IgD-negative memory B cell (primary cell): ENCODE data around the gene LMF1. TPM values are rescaled to one million over a fixed set of nuclear protein-coding genes. Genes with fewer than 3 reads are reported as not detected.

Experiments used
- H3K27ac Mint-ChIP-seq, 3 donors: one replicate each; pipeline ENCODE4 v1.8.0; 2020 to 2022; ENCODE audit warnings: mild to moderate bottlenecking in 3 of 3, mixed read lengths in 3 of 3, moderate library complexity in 1 of 3
- H3K27me3 Mint-ChIP-seq: one replicate; pipeline ENCODE4 v1.8.0; 2021; ENCODE audit warnings: mixed read lengths
- H3K36me3 Mint-ChIP-seq: one replicate; pipeline ENCODE4 v1.8.0; 2020; ENCODE audit warnings: mild to moderate bottlenecking, mixed read lengths
- H3K4me1 Mint-ChIP-seq, 3 donors: one replicate each; pipeline ENCODE4 v1.8.0; 2020 to 2022; ENCODE audit warnings: mixed read lengths in 3 of 3, mild to moderate bottlenecking in 1 of 3
- H3K4me3 Mint-ChIP-seq, 4 donors: one replicate each; pipeline ENCODE4 v1.8.0; 2020 to 2022; ENCODE audit warnings: mild to moderate bottlenecking in 4 of 4, mixed read lengths in 4 of 4, moderate library complexity in 3 of 4
- H3K9me3 Mint-ChIP-seq, 3 donors: one replicate each; pipeline ENCODE4 v1.8.0; 2020 to 2021; ENCODE audit warnings: mixed read lengths in 3 of 3, mild to moderate bottlenecking in 1 of 3
- polyA plus RNA-seq: library from polyadenylated mRNA; unstranded; fragments of 300-500 nt; fragmentation: Illumina TruSeq; gene quantifications from one replicate; pipeline ENCODE4 v1.2.3, GENCODE V29; 2021

Gene LMF1
- polyA plus RNA-seq, 1 donor from 2014 or later = 16.1 TPM

DNA sequence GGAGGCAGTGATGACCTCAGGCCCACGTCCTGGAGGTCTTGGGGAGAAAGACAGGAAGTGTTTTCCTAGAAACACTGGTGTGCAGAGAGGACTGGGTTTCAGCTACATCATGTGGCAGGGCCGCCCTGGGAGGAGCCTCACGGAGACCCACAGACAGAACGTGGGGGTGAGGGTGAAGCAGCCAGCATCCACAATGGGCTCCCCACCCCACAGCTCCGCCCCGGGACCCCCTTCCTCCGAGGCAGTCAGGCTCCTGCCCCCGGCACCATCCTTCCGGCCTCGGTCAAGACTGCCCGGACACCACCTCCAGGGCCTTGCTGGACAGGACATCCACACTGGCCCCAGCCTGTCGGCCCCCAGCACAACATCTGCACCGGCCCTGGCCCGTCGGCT lies 51.1 kb downstream of the LMF1 start:
- Mint-ChIP-seq H3K36me3 (peaks cover 6% of the 10 kb centered on the region), H3K4me1 (peaks cover 3 to 11% (median 4%) of the 10 kb centered on the region in 3 donors), H3K27ac (no peak overlapping the region), H3K27me3 (no peaks in the 10 kb centered on the region), H3K4me3 (no peak overlapping the region), H3K9me3 (no peaks in the 10 kb centered on the region)

DNA sequence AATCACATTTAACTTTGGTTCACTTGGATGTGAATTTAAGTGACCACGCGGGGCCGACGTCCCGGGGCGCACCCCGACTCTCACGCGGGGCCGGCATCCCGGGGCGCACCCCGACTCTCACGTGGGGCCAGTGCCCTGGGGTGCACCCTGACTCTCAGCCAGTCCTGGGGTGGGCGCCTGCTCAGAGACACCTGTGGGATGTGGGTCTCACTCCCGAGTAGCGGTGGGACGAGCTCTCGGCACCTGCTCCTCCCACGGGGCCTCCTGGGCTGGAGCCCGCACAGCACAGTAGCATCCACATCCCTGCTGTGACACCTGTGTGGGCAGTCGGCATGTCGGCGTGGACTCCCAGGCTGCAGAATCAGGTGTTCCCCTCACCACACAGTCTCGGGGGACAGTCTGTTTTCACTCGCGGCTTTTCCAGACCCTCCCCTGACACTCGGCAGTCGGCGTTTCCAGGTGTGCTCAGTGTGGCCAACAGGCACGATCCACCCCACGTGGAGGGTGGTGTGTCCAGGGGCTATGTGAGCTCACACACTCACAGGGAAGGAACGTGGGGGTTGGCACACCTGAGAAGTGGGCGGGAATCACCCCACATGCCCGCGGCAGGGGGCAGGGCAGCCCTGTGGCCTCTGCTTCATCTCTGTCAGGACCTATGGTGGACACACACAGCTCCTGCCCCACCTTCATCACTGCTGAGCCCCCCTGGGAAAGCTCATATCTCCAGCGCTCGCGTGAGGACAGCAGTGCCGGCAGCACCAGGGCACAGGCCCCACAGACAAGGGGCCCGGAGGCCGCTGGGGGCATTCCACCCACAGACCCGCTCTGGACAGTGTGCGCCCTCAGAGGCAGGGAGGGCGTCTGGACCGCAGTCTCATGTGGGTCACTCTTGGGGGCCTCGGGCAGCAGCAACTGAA lies 51.8 kb downstream of the LMF1 start:
- Mint-ChIP-seq H3K4me3 (no peak overlapping the region), H3K27me3 (no peaks in the 10 kb centered on the region), H3K36me3 (peaks cover 2% of the 10 kb centered on the region), H3K27ac (no peak overlapping the region), H3K4me1 (peaks cover 3 to 11% (median 4%) of the 10 kb centered on the region in 3 donors), H3K9me3 (no peaks in the 10 kb centered on the region)

DNA sequence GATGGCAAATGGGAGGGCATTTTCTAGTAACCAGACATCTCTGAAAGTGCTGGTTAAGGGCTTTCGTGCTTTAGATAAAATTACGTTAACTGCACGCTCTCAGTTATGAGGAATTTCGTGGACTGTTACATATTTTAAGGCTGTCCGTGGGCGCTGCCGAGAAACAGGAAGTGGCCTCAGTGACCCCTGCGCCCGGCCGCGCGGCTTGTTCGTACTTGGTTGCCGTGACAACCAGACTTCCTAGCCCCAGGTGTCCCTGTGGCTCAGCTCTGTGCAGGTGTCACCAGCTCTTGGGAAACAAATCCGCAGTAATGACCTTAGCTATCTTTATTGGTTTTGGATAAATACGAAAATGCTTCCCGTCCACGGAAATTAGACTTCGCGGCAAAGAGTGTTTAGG lies 52.7 kb downstream of the LMF1 start:
- no peaks in the 10 kb centered on the region for H3K36me3 Mint-ChIP-seq

DNA sequence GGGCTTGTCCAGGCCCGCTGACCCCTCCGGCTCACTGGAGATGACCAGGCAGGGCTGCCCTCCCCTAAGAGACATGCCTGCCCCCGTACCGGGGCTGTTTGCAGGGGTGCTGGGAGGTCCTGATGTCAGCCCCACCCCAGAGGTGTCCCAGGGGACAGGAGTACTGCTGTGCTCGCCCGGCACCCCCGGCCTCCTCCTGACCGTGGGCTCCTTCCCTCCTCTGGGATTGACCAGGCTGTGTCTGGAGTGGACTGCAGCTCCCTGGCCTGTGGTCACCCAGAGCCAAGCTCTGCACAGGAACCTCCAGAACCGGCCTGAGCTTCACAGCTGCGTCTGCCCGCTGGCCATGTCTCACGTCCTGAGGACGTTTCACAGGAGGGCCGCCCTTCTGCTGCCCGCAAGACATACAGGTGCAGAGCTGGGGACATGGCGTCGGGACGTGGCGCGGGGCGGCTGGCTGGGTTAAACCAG lies 53.2 kb downstream of the LMF1 start:
- Mint-ChIP-seq H3K36me3 (no peaks in the 10 kb centered on the region), H3K9me3 (no peaks in the 10 kb centered on the region), H3K4me1 (peaks cover 3 to 11% (median 4%) of the 10 kb centered on the region in 3 donors)

More for the DNA sequence above, 52.7 kb downstream of the LMF1 start:
- Mint-ChIP-seq H3K27me3 (no peaks in the 10 kb centered on the region), H3K4me3 (no peak overlapping the region), H3K4me1 (peaks cover 3 to 11% (median 4%) of the 10 kb centered on the region in 3 donors), H3K27ac (peak overlapping the region in 1 of 3 donors; percentile 71), H3K9me3 (no peaks in the 10 kb centered on the region)

GRCh38 chr16:916035-916799 lies 54.6 kb downstream of the LMF1 start:
- H3K4me1 Mint-ChIP-seq = peaks cover 3 to 9% (median 4%) of the 10 kb centered on the region in 3 donors
- no peaks in the 10 kb centered on the region for H3K9me3 Mint-ChIP-seq
- H3K27ac Mint-ChIP-seq = no peak overlapping the region
- no peak overlapping the region for H3K4me3 Mint-ChIP-seq
- H3K36me3 Mint-ChIP-seq = peaks cover 2% of the 10 kb centered on the region
- H3K27me3 Mint-ChIP-seq = no peaks in the 10 kb centered on the region

More for the DNA sequence above, 53.2 kb downstream of the LMF1 start:
- H3K27me3 Mint-ChIP-seq = no peaks in the 10 kb centered on the region
- H3K4me3 Mint-ChIP-seq = no peak overlapping the region
- H3K27ac Mint-ChIP-seq = no peak overlapping the region

DNA sequence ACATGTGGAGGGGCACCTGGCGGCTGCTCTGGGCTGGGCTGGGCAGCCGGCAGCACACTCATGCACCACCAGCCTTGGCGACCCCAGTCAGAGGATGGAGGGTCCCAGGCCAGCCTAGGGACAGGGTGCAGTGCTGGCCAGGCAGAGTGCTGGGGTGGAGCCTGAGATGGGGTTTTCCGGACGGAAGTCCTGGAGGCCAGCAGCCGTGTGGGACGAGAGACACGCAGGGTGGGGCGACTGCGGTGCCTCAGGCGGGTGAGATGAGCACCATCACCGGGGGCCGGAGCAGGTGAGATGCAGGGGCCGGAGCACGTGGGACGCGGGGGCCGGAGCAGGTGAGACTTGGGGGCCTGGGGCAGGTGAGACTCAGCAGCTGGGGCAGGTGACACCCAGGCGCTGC lies 55.2 kb downstream of the LMF1 start:
- Mint-ChIP-seq H3K4me1 (peaks cover 2 to 6% (median 3%) of the 10 kb centered on the region in 3 donors), H3K27ac (no peak overlapping the region)

GRCh38 chr16:914440-914839 lies 56.3 kb downstream of the LMF1 start:
- Mint-ChIP-seq H3K27ac (no peak overlapping the region), H3K9me3 (no peaks in the 10 kb centered on the region), H3K36me3 (peaks cover 8% of the 10 kb centered on the region), H3K4me3 (no peak overlapping the region), H3K27me3 (no peaks in the 10 kb centered on the region), H3K4me1 (no peaks in the 10 kb centered on the region)

More for the DNA sequence above, 55.2 kb downstream of the LMF1 start:
- H3K9me3 Mint-ChIP-seq = no peaks in the 10 kb centered on the region
- H3K4me3 Mint-ChIP-seq = no peak overlapping the region
- peaks cover 4% of the 10 kb centered on the region for H3K36me3 Mint-ChIP-seq
- H3K27me3 Mint-ChIP-seq = no peaks in the 10 kb centered on the region

- Mint-ChIP-seq H3K27ac (no peak overlapping the region), H3K4me3 (no peak overlapping the region), H3K9me3 (peaks cover 0 to 2% (median 0%) of the 10 kb centered on the region in 3 donors), H3K27me3 (no peaks in the 10 kb centered on the region), H3K4me1 (no peaks in the 10 kb centered on the region), H3K36me3 (peaks cover 12% of the 10 kb centered on the region)
Observed at GRCh38 chr16:913817-914439, 56.9 kb downstream of the LMF1 start.

DNA sequence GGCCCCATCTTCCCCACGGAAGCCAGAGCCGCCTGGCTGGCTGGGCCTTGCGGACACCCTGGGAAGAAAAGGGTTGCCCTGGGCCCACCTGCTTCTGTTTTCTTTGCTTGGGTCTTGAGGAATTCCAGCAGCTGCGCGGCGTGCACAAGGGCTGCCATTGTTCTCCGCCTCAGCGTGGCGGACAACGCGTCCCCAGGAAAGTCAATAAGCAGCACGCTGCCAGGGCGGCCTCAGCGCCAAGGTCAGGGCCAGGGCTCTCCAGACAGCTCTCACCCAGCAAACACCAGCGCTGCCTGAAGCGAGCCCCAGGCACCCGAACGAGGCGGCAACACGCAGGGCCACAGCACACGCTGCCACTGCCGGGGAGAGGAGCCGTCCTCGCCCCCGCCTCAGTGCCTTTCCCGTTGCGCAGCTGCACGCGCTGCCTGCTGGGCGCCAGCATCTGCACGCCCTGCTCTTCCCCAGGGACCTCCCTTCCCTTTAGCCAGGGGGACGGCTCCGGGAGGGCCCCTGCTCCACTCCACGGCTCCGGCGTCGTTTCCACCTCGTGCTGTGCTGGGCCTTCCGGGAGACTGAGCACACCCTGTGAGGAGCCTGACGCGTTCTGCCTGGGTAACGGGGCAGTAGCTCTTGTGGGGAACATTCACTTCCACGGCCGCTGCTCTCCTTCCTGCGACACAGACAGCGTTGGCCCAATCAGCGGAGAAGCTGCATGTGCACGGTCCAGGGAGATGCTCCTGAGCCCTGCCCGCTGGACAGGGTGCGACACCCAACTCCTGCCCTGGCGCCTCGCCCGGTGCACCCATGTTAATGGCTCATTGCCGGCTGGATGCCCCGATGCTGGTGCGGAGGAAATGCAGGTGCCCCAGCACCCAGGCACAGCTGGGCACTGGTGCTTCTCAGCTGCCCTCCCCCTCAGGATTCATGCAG lies 57.8 kb downstream of the LMF1 start:
- H3K4me3 Mint-ChIP-seq = no peak overlapping the region
- H3K27me3 Mint-ChIP-seq = no peaks in the 10 kb centered on the region
- peaks cover 0 to 2% (median 0%) of the 10 kb centered on the region in 3 donors for H3K9me3 Mint-ChIP-seq
- H3K27ac Mint-ChIP-seq = no peak overlapping the region
- H3K36me3 Mint-ChIP-seq = peaks cover 12% of the 10 kb centered on the region
- H3K4me1 Mint-ChIP-seq = no peaks in the 10 kb centered on the region

DNA sequence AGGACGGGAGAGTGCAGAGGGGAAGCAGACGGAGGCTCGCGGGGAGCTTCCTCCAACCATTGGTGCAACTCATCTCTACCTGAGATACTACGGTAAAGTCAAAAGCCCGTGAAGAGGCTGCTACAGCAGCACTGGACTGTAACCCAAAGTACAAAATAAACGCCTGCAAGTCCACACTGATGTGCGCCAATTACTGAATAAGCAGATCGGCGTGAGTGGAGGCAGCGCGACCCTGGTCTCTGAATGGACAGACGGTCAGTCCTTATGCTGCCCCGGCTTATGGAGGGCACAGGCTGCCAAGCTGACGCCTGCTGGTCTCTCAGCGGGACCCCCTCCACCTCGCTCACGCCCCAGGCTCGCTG lies 58.5 kb downstream of the LMF1 start:
- Mint-ChIP-seq H3K36me3 (peaks cover 12% of the 10 kb centered on the region), H3K4me1 (no peaks in the 10 kb centered on the region), H3K9me3 (peaks cover 0 to 2% (median 0%) of the 10 kb centered on the region in 3 donors), H3K4me3 (no peak overlapping the region), H3K27ac (no peak overlapping the region), H3K27me3 (no peaks in the 10 kb centered on the region)

GRCh38 chr16:911604-912321 lies 59.0 kb downstream of the LMF1 start:
- no peak overlapping the region for H3K4me3 Mint-ChIP-seq
- H3K27ac Mint-ChIP-seq = no peak overlapping the region
- H3K9me3 Mint-ChIP-seq = peaks cover 0 to 2% (median 0%) of the 10 kb centered on the region in 3 donors
- H3K36me3 Mint-ChIP-seq = peaks cover 12% of the 10 kb centered on the region
- H3K4me1 Mint-ChIP-seq = no peaks in the 10 kb centered on the region
- no peaks in the 10 kb centered on the region for H3K27me3 Mint-ChIP-seq

DNA sequence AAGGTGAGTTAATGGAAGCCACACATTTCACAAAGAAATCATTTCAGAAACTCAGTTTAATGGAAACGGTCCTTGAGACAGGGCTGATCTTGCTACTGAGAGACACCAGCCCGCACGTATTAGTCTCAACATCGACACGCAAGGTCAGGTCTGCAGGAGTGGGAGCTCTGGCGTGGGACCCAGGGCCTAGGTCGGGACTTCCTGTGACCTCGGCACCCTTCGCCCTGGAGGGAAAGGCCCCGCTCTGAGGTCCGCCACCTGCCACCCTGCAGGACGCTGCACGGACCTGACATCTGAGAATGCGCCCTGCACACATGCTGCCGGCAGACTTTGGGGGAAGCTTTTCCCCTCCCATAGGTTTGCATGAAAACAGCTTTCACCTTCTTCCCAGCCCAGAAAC lies 59.7 kb downstream of the LMF1 start:
- Mint-ChIP-seq H3K36me3 (peaks cover 14% of the 10 kb centered on the region), H3K4me1 (no peaks in the 10 kb centered on the region), H3K9me3 (peaks cover 0 to 2% (median 0%) of the 10 kb centered on the region in 3 donors), H3K27me3 (no peaks in the 10 kb centered on the region), H3K27ac (no peak overlapping the region), H3K4me3 (no peak overlapping the region)

GRCh38 chr16:910181-910580 lies 60.6 kb downstream of the LMF1 start:
- H3K27me3 Mint-ChIP-seq = no peaks in the 10 kb centered on the region
- no peaks in the 10 kb centered on the region for H3K4me1 Mint-ChIP-seq
- no peak overlapping the region for H3K27ac Mint-ChIP-seq
- H3K36me3 Mint-ChIP-seq = peaks cover 18% of the 10 kb centered on the region
- H3K9me3 Mint-ChIP-seq = peaks cover 0 to 2% (median 0%) of the 10 kb centered on the region in 3 donors
- H3K4me3 Mint-ChIP-seq = no peak overlapping the region
